DMS 273 (cell line): ENCODE measurements around the gene CLNK.

Source experiments
- DNase-seq: peaks from one replicate; lab custom pipeline; 2025; ENCODE audit not compliant: unreplicated experiment; lab: John Stamatoyannopoulos, UW

Gene CLNK, protein sequence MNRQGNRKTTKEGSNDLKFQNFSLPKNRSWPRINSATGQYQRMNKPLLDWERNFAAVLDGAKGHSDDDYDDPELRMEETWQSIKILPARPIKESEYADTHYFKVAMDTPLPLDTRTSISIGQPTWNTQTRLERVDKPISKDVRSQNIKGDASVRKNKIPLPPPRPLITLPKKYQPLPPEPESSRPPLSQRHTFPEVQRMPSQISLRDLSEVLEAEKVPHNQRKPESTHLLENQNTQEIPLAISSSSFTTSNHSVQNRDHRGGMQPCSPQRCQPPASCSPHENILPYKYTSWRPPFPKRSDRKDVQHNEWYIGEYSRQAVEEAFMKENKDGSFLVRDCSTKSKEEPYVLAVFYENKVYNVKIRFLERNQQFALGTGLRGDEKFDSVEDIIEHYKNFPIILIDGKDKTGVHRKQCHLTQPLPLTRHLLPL

DNA sequence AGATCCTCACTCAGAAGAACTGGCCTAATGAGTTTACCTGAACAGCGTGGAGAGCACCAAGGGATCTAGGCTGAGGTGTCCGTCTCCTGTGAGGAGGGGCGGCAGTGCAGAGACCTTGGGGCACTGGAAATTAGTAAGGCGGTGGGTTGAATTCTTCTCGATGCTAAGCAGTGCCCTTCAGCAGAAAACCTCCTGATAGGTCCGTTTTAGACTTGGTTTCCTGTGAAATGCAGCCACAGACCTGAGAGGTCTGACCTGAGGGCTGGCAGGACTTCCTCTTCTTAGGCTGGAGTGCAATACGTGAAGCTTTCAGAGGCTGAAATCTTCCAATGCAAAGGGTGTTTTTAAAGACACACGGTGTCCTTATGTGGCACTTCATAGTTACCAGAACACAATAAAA, at the start of gene CLNK:
CLNK (minus strand) TSS at position 138 of the 400 bp plus-strand sequence. CDS start 16,899 bp downstream, outside the sequence.
- DNase-seq, result no peak

- DNase-seq, result peak; percentile 48
Observed at GRCh38 chr4:10733481-10734062, 49.0 kb upstream of the CLNK start.

DNA sequence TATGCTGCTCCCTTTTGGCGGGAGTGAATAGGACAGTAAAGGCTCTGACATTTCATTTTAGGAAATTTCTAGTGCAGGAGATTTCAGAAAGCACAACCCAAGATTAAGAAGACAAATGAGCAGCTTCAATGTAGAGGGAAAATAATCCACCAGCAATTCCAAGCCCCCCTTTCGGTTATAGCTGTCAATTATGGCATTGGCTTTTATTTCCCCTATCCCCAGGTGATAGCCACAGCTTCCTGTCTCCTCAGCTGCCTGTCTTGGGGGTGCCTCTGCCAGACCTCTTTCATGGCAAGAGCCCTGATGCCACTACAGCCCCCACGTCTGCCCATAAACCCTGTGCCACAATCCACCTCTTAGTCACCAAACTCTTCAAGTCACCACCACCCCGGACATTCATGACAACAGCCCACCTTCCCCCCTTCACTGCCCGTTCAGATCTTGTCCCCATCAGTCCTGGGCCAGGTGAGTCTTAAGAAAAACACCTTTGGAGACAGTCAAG, 48.4 kb upstream of the CLNK start:
- DNase-seq, result no peak

- no peak for DNase-seq
Observed at GRCh38 chr4:10732235-10732913, 47.8 kb upstream of the CLNK start.

DNA sequence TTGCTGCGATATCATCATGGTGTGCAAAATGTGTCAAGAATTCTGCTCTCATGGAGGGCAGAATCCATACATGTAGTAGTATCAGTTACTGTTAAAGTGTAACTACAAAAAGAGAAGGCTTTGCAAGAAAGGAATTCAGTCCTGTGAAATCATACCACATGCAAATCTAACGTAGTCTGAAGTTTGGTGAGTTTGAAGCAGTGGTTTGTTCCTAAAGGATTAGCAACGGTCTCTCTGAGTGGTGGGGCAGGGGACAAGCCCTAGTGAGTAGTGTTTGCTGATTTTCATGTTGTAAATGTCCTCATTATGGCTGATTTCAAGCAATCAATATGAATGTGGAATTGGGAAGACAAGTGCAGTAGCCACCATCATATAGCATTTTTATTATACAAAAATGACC, 47.1 kb upstream of the CLNK start:
- DNase-seq, result no peak

DNA sequence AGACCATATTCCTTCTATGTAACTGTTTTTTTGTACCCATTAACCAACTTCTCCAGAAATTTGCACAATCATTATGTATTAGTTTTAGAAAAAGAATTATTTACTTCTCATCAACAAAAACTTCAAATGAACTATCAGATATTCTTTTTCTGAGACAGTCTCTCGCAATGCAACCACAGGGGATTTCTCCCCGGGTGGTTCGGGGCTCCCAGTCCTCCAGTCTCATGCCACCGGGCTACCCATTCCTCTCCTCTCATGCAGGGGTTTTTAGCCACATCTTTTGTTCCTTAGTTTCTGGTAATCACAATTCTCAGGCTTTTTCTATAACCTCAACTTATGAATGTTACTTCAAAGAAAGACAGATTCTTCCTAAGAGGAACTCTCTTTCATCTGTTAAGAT, 46.6 kb upstream of the CLNK start:
- DNase-seq, result no peak

GRCh38 chr4:10730590-10730989, 46.0 kb upstream of the CLNK start:
- DNase-seq, result no peak

DNA sequence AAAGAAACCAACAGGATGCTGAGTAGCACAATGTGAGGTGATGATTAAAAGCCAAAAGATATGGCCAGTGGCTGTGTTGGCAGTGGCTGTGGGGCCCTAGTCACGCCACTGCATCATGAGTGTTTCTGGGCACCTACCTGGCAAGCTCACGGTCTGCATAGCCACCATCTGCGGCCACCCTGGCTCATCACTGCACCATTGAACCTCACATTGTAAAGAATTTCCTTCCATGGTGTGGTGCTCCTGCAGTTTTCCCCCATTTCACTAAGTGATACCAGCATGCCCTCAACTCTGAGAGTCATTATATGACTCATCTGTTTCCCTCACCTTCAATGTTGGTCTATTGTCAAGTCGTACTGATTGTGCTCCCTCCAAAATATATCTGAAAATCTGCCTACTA, 45.5 kb upstream of the CLNK start:
- DNase-seq, result no peak

- no peak for DNase-seq
Observed at GRCh38 chr4:10729366-10729765, 44.8 kb upstream of the CLNK start.

DNA sequence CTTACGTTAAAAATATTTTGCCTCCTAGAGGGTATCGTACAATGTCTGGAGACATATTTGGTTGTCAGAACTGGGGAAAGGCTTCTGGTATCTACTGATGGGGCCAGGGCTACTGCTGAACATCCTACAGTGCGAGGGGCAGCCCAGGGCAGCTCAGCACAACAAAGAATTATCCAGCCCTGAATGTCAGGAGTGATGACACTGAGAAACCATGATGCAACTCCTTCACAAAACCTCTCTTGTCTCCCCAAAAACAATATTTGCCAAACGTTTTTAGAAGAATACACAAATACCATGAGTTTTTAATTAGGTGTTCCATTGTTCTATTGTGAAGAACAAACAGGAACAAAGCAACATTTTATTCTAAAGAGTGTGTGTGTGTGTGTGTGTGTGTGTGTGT, 43.4 kb upstream of the CLNK start:
- DNase-seq, result no peak

DNA sequence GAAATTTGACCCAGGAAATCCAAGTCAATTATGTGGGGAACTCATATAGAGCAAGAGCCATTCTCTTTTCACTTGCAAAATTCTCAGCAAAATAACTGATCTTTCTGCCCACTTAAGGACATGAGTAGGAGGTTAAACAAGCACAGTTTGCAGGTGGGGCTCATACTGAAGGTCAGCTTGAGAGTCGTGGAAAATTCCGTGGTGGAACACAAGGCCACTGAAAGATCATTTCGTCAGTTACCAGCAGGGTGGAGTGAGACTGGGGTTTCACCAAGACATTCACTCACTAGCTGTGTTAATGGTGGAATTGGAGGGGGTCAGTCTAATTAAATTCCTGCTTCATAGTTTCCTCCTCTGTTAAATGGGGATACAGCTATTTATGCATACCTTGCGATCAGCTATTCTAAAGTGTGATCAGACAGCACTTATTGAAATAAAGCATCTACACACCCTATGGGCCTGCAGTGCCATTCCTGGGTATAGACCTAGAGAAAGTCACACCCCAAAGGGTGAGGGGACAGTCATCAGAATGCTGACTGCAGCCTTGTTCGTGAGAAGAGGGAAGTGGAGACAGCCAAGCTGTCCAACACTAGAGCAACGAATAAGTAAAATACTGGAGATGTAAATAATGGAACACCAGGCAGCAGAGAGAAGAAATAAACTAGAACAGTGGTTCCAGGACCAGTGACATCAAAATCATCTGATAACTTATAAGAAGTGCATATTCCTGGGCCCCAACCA, 42.7 kb upstream of the CLNK start:
- no peak for DNase-seq

GRCh38 chr4:10722957-10723356, 38.4 kb upstream of the CLNK start:
- DNase-seq, result no peak

- no peak for DNase-seq
Observed at GRCh38 chr4:10721616-10722015, 37.0 kb upstream of the CLNK start.

GRCh38 chr4:10716163-10716562, 31.6 kb upstream of the CLNK start:
- no peak for DNase-seq

GRCh38 chr4:10715696-10716095, 31.1 kb upstream of the CLNK start:
- peak; percentile 66 for DNase-seq

- DNase-seq, result no peak
Observed at GRCh38 chr4:10715135-10715534, 30.6 kb upstream of the CLNK start.

DNA sequence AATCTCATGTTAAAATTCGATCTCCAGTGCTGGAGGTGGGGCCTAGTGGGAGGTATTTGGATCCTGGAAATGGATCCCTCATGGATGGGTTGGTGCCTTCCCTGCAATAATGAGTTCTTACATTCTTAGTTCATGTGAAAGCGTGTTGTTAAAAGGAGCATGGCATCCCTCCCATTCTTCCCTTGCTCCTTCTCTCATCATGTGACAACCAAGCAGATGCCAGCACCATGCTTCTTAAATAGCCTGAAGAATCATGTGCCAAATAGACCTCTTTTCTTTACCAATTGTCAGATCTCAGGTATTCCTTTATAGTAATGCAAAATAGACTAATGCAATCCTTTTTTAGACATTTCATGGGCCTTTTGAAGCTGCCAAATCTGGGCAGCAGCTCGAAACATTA, 29.0 kb upstream of the CLNK start:
- no peak for DNase-seq

DNA sequence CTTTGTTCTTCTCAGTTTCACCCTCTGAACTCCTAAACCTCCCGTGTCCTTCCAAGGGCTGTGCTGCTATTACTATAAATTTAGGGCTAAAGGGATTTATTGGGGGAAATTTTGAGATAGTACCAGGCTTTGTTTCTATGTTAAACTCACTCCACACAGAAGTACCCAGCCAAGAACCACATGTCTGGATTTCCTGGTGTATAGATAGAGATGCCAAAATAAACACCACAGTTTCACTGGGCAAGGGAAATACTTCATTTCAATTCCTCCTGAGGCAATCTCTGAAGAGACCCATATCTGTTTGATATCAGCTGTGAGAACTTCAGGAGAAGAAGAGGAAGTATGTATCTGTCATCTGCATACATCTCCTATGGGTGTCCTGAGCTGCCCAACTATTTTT, 21.7 kb upstream of the CLNK start:
- no peak for DNase-seq

GRCh38 chr4:10704430-10704810, 19.9 kb upstream of the CLNK start:
- DNase-seq, result peak; percentile 84

DNA sequence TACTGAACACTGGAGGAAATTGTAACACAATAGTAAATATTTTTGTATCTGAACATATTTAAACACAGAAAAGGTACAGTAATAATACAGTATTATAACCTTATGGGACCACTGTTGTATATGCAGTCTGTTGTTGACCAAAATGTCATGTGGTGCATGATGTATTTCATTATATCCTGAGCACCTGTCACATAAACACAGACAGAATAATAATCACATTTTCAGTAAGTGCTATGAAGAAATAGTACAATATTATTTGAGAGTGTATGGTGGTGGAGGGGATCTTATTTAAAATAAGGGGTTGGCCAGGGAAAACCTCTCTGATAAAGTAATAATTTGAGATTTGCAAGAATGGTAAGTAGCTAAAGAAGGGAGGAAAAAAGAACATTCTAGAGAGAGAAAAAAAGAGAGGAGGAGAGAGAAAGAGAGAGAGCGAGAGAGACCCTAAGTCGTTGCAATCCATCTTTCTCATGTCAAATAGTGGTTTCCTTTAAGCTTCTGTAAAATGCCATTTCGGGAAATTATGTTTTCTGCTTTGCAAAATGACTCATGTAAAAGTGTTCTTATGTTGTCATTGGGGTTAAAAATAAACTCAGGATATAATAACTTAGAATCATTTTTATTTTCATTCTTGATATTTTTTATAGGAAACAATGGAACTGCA, 19.3 kb upstream of the CLNK start:
- peak; percentile 6 for DNase-seq

DNA sequence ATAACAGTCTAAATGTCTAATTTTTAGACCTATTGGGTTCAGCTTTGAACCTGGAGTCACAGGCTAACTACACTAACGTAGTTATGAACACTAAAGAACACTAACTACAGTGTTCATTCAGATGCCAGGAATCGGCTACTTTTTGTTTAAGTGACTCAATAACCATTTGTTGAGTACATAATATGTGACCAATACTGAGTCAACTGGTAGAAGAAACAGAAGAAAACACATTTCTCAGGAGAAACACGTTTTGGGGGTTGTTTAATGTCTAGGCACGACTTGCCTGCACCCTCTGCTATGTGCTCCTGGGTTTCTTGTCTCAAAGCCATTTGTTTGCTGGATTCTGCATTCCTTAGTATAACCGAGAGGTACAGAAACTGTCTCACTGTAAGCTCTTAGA, 18.6 kb upstream of the CLNK start:
- no peak for DNase-seq
